Ureter (tissue), 1 donor: Measurements from ENCODE around the gene TBX1. TPM values are rescaled to one million over a fixed set of nuclear protein-coding genes. Genes with fewer than 3 reads are reported as not detected.

Source experiments
- DNase-seq: peaks from one replicate; pipeline ENCODE4 v3.0.0-alpha.2; 2020; ENCODE audit warnings: low spot score
- total RNA-seq: library from RNA; stranded (reverse); gene quantifications from one replicate; pipeline ENCODE4 v1.2.4, GENCODE V29; 2023
- donor health status: DM: yes; HTN: yes; CAD: no.

The TBX1 gene
- total RNA-seq, 1 donor from 2014 or later = 13.0 TPM

DNA sequence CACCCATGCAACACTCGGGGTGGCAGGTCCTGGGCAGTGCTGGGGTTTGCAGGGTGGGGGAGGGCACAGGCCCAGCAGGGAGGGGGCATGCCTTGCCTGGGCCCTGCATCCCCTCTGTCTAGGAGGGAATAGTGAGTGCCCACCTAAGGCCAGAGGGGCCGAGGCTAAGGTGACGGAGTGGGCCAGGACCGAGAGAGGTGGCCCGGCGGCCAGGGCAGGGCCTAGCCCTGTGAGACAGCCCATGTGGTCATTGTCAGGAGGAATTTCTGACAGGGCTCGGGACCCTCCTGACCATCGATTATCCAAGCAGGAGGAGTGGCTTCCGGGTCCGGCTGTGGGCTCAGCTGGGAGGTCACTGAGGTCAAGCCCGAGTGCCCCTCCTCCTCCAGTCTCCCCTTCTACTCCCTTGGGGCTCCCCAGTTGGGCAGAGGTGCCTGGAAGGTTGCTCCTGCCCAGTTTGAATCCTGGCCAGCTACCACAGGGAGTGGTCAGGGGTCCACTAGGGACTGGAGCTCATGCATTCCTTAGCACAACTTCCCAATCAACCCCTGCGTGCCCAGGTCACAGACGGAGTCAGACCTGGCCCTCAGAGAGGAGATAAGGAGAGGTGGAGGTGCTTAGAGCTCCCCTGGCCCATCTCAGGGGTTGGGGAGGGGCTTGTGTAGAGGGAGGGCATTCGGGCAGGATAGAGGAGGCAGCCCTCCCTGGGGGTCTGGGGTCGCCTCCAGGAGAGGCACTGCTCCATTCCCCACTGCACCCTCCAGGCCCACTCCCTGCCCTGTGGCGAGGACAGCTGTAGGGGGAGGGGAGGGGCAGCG lies 22.5 kb upstream of the TBX1 start:
- no peak for DNase-seq

DNA sequence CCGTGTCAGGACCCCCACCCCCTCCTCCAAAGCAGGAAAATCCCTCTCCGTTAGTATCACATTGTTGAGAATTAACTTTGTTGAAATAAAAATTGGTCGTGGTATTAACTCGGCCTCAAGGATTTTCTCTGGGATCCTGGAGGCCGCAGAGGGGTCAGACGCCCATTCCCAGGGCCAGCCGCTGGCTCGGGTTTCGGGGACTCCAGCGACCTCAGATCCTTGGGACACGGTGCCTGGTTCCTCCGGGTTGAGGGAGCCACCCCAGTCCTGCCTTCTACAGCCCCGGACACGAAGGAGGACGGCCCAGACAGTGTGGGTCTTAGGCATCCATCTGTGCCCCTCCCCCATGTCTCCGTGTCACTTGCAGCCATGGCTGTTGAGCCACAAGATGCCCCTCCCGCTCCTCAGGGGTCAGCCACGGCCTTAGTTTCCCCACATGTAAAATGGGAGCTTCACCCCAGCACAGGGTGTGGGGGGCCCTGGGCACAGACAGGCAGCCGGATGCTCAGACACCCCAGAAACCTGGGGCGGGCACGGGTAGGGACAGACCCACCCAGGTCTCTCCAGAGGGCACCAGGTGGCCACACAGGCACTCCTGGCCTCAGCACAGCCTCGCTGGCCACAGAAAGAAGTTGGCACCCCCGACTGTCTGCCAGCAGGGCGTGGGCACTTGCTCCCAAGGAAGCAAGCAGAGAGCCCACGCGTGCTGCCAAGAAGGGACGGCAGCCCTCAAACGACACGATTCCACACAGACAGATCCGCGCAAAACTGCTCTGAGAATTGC lies 21.7 kb upstream of the TBX1 start:
- no peak for DNase-seq

DNA sequence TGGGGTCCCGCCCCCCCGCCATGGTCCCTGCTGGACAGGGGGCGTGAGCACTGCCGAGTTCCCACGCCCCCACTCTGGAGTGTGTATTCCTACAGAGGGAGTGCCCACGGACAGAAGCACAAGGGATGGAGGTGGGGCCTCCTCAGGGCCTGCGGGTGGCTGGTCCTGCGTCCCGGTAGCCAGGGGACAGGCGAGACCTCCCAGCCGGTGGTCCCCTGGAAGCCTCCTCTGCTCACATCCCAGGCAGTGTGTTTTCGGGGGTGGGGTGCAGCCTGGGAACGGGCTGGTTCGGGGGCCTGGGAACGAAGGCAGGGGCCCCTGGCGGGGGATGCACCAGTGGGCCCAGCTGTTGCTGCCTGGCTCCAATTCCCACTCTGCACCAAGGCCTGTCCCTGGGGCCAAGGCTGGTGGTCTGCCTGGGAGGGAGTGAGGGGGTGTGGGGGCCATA lies 21.1 kb upstream of the TBX1 start:
- no peak for DNase-seq

DNA sequence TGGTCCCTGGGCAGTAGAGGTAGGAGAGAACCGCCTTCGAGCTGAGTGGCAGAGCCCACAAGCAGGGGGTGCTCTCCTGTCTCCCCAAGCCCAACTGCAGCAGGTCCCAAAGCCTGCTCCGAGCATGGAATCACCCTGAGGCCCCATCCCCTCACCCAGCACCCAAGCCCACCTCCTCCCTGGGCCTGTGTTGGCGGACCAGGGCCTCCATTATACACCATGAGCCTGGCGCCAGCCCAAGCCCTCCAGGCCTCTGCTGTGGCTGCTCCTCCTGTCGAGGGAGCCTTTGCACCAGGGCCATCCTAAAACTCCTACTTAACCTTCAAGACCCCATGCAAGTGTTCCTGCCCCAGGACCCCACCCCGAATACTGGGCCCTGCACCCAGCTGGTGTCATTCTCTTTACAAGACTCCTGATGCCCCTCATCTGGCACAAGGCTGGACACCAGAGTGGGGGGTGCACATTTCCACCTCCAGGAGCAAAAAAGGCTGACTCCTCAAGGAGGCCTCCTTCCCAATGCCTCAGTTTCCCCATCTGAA lies 20.6 kb upstream of the TBX1 start:
- no peak for DNase-seq

DNA sequence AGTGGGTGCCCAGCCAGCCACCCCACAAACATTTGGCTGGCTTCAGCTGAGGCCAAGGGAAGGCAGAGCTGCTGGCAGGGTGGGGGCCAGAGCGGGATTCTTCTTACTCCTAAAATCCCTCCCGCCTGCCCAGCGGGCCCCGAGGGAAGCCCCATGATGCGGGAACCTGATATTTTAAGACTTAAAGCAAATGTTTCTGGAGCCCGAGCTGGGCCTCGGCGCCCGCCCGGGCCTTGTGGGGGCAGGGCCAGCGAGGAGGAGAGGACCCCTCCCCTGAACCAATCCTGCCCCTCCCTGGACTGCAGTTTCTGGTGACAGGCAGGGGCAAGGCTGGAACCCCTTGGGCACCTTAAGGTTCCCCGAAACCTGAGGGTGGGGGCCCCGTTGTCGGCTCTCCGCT lies 20.0 kb upstream of the TBX1 start:
- DNase-seq = no peak

DNA sequence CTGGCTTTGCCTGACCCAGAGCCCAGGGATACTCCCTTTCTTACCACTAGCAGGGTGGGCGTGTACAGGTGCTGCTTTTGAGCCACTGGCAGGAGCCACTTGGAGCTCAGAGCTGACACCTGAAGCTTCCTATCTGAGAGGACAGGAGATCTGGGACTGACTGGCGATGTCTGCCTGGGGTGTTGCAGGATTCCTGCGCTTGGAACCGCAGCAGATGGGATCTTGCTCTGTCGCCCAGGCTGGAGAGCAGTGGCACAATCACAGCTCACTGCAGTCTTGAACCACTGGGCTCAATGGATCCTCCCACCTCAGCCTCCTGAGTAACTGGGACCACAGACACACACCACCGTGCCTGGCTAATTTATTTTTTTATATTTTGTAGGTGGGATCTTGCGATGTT lies 19.5 kb upstream of the TBX1 start:
- no peak for DNase-seq

DNA sequence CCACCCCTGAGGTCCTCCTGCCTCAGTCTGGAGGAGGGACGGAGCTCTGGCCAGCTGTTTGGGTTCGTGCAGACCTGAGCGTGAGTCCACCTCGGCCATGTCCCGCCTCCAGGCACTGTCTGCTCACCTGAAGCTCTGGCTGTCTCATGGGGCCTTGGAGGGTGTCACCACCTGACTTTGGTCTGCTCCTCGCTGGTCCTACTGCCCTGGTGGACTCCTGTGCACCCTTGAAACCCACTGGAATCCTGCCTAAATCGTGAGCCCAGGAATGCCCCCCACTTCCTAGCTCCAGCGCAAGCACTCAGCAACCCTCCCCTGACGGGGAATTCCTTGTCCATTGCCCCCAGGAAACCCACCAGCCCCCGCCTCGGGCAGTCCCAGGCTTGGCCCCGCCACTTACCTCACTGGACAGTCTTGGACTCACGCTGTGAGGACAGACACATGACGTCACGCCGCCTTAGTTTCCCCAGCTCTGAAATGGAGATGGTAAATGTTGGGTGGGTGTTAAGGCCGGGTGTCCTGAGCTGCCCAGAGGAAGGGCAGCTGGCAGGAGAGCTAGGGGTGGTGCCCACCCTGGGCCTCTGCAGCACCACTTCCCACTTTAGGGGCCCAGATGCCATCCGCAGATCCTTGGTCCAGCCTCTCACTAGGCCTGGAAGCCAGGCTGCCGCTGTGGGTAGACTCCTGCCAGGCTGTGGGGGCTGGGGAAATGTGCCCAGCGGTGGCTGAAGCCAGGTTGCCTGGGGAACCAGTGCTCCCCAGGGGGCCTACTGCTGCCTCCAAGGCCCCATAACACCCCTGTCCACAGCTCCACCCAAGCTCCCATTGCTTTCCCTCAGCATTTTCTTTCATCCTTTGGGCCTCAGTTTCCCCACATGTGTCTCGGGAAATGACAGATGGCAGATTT lies 18.2 kb upstream of the TBX1 start:
- no peak for DNase-seq

DNA sequence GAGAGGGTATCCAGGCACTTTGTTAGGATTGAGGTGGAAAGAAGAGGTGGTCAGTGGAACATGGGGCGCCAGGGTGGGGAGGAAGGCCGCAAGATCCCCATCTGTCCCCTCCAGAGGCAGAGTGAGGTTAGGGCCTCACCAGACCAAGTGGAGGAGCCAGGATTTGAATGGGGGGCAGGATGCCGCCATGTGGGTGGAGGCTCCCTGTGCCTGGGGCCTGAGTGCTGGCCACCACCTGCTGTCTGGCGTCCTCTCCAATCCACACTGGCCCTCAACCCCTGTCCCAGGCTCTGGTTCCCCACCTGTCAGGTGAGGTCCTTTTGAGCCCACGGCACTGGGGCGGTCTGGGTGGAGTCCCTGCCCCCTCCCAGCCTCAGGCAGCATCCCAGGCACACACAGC lies 17.5 kb upstream of the TBX1 start:
- no peak for DNase-seq

DNA sequence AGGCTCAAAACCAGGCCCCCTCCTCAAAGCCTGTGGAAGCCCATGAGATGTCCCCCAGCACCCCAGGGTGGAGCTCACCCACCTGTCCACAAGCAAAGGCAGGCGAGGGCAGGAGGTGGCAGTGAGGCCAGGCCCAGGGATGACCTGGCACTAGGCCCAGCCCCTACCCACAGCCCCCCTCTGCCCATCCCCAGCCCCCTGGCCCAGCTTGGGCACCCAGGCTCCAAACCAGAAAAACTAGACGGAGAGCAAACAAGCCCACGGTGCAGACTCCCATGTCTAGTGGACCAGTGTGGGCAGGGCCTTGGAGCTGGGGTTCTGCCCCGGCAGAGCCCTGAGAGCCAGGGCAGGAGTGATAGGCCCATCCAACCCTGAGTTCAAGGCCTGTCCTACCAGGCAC lies 16.9 kb upstream of the TBX1 start:
- no peak for DNase-seq

DNA sequence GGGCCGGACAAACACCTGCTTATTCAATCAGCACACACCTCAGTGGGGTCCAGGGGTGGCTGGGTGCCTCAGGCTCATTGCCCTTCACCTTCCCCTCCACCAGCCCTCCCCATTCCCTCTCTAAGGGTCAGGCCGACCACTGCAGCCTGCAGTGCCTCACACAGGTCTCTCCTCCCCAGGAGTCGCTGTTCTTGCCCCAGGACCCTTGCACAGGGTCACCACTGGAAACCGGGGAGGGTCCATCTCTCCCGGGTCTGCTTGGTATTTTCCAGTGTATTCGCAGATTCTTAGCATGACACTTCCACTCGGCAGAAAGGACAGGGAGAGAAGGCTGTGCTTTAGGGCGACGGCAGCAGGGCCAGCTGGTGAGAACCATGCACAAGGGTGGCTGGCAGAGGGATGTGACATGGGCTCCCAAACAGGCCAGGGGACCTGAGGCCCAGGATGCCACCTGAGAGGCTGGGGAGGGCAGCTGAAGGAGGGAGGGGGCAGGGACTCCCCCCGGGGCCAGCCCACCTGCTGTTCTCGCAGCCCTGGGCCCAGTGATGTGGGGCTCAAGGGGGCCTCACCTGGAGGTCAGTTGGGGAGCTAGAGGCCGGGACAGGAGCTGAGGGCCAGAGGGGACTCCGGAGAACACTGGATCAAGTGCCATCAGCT lies 16.1 kb upstream of the TBX1 start:
- no peak for DNase-seq

DNA sequence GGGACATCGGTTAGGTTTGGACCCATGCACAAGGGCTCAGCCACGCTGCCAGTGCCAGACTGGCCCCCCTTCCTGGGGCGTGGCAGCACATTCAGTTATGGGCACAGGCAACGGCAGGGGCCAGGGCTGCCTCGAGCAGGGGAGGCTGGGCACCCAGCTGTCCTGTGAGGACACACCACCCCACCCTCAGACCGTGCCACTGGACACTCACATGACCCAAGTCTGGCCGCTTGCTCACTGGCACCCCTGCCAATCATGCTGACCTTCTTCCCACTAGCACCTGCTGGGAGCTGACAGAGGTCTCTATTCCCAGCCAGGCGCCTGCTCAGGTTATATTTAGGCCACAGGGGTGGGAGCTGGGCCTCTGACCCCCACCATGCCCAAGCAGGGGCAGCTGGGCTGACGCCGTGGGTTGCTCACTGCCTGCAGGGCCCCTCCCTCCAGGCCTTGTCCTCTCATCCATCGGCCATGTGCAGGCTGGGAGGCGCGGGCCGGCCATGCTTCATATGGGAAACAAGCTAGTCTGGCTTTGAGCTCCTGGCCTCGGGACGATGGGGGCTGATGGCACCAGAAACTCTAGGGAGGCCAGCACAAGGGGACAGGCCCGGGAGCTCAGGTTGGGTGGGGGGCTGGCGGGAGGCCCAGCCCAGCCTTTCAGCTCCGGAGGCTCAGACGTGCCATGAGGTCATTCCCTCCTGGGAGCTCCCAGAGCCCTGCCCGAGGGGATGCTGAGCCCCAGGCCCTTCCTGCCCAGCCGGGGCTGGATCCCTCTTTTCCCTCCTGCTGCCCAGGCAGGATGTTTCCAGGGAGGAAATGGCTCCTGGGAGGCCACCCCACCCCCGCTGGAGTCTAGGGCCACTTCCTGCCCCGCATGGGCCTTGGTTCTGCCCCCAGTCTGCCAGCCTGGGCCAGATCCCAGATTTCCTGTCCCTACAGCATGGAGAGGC lies 15.2 kb upstream of the TBX1 start:
- no peak for DNase-seq

DNA sequence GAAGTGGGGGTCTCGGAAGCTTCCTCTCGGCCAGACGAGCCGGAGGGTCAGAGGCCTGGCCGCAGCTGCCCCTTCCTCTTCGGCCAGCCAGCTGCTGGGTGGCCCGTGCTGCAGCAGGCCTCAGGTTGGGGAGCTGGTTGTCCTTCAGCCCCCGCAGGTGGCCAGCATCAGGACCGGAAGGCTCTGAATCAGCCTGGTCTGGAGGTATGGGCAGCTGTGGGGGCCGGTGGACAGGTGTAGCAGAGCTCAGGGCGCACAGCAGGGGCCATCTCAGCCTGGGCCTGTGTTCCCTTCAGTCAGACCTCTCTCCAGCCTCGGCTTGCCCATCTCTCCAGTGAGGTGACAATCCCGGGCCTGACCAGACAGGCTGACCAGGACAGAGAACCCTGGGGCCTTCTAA lies 13.9 kb upstream of the TBX1 start:
- DNase-seq = no peak

DNA sequence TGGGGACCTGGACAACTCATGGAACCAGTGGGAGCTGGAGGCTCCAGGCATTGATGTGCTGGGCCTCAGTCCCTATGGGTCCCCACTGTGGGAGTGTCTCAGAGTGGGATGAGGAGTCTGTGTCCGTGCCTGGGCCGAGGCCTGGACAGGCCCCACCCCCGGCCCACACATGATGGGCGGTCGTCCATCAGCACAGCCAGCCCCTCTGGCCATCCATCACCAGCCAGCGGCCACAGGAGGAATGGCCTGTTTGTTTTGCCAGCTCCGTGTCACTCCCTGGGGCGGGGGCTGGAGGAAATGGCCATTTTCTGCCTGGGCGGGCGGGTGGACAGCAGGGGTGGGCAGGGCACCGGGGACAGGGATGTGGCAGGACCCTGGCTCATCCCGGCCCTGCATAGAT lies 13.0 kb upstream of the TBX1 start:
- no peak for DNase-seq

DNA sequence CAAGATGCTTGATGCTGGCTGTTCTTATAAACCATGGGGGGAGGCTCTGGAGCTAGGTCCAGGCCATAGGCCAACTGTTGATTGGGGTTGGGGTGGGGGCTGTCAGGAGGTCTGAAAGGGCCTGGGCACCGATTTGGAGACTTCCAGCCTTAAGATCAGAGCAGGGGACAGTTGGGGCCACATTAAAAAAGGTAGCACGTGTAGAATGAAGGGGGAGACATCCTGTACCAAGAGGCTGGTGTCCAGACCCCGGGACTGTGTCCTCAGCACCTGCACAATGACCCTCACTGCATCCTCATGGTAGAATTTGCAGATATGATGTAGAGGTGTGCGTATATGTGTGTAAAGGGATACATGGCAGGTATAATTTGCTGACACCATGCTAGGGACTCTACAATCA lies 12.4 kb upstream of the TBX1 start:
- DNase-seq = no peak

DNA sequence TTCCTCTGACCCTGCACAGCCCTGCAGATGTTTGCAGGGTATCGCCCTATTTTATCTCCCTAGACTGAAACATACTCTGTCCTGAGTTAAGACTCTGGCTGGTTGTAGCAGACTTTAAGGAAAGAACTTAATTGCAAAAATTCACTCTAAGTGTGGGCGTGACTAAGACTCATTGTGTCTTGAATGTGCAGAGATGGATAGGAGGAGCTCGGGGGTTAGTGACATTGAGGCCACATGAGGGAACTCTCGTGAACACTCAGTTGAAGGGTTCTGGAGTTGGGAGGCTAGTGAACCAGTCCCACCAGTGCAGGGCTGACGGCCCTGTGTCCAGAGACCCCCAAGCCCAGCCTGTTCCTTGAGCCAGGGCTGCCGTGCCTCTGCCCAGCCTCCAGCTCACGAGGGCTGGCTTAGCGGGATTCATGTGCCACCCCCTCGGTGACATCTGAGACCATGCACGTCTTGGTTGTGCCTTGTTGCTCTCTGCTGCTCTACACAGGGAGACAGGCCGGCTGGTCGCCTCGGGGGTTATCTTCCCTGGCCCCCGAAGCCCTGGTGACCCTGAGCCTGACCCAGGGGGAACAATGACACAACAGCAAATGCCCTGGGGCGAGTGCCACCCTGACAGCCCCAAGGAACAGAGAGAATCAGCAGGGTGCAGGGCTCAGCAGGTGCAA lies 11.4 kb upstream of the TBX1 start:
- no peak for DNase-seq

DNA sequence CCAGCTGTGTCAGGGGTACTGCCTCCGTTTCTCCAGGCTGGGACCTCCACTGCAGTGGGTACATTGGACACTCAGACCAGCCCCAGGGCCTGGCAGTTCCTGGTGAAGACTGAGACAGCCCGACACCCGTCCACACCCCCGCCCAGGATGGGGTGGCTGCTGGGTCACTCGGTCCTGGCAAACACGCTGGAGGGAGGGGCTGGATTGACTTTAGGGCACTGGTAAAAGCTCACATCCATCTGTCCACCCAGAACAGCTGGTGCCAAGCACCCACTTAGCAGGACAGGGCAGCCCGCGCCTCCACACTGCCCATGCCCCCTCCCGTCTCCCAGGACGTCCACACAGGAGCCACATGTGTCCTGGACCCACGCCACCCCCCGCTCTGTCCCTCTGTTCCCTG lies 10.7 kb upstream of the TBX1 start:
- no peak for DNase-seq

DNA sequence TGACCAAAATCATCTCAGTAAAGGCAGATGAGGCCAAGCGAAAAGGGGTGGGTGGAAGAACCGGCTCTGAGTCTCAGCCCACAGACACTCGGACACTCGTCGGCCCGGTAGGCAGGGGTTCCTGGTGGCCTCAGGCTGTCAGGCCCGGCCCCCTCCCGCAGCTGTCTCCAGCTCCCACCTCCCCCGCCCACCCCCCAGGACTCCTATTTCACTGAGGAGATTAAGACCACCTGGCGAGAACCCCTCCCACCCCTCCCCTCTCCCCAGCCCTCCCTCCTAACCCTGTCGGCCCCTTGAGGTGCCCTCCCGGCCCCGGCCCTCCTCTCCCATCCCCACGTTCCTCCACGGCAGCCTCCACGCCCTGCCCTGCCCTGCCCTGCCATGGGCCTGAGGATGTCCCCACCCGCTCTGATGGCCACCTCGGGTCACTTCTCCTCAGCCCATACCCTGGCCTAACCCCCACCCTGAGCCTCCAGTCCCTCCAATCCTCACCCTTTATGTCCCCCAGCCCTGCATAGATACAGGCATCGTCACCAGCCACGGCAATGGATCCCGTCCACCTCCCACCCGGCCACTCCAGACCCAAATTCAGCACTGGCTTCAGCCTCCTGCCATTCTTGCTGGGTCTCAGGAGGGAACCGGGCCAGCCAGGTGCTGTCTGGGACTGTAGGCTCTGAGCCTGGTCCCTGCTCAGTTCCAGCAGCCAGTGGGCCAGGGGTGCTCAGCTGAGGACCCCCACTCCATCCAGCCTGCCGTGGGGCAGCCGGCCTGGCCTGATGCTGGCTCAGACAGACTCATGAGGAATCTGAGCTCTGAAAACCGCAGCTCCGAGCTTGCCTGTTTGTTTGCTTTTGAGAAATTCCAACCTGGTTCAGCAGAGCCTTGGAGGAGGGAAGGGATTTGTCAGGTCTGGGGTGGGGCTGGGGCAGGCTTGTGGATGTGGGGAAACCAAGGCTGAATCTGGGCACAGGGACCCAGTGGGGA lies 9.8 kb upstream of the TBX1 start:
- DNase-seq = no peak

DNA sequence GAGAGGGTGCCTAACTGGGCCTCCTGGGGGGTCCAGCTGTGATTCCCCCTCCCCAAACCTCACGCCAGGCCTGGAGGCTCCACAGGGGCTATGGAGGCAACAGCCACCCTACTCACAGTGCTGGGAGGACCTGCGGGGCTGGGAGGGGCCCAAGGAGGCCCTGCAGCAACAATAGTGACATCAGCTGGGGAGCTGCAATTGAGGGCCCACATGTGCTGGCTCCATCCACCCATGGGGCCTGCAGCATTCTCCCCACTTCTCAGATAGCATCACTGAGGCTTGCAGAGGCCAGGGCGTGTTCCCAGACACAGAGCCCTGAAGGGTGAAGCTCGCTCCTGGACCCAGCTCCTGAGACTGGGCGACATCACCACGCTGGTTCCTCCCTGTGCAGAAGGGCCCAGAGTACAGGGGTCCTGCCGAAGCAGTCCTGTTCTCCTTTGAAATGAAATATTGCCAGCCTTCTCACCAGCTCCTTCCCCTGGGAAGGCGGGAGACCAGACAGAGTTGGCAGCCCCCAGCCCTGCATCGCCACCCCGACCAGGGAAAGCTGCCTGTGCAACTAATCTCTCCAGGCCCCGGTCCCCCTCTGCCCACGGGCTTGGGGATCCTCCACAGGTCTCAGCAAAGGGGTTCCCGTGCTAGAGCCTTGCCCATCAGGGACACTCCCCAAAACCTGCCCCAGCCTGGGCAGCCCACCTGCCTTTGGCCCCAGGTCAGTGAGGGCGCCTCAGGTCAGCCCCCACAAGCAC lies 8.9 kb upstream of the TBX1 start:
- no peak for DNase-seq
